Measurements from ENCODE around the gene UPB1.
A peak's percentile ranks its signal among the peaks of the same experiment; 100 is the strongest.

Gene UPB1

DNA sequence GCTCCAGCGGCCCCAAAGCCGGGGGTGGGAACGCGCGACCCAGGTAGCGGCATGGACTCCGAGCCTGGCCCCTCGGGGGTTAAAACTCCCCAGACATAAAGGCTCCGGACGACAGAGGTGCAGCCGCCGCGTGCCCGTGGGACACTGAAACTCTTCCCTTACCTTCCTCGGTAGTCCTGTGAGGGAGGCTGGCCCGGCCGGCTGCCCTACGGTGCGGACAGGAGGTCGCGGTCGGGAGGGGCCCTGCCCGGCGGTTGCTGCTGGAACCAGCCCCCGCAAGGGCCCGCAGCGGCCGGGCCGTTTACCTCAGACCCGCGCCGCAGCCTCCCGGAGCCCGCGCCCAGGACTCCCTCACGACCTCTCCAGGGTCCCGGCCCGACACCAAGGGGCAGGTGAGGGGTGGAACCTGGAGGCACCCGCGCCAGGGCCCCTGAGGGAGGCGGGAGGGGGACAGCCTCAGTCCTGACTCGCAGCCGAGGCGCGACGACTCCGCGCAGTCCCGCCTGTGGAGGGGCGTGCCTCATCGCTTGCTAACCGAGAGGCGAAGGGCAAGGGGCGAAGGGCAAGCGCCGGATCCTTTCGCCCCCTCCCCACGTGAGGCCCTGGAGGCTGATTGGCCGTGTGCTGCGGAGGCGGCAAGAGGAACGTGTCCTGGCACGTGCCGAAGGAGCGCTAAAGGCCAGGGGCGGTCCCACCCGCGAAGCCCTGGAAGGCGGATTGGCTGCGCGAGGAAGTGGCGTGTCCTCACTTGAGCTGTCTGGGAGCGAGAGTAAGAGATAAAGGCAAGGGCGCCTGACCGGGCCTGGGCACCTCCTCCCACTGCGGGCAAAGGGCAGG, at the start of gene UPB1:
Gene UPB1, plus strand, starts transcription at position 805 of the 837 bp plus-strand sequence. CDS start 72 bp downstream, outside the sequence.
- DNase-seq (ENCODE audit: insufficient read length, low spot score) (no peak), FAIRE-seq (no peak)
- TF ChIP-seq, protein P1, sequence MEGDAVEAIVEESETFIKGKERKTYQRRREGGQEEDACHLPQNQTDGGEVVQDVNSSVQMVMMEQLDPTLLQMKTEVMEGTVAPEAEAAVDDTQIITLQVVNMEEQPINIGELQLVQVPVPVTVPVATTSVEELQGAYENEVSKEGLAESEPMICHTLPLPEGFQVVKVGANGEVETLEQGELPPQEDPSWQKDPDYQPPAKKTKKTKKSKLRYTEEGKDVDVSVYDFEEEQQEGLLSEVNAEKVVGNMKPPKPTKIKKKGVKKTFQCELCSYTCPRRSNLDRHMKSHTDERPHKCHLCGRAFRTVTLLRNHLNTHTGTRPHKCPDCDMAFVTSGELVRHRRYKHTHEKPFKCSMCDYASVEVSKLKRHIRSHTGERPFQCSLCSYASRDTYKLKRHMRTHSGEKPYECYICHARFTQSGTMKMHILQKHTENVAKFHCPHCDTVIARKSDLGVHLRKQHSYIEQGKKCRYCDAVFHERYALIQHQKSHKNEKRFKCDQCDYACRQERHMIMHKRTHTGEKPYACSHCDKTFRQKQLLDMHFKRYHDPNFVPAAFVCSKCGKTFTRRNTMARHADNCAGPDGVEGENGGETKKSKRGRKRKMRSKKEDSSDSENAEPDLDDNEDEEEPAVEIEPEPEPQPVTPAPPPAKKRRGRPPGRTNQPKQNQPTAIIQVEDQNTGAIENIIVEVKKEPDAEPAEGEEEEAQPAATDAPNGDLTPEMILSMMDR (IDR thresholded peaks at IDR 0.05; ENCODE audit: insufficient read depth, missing control alignments) = no peak

DNA sequence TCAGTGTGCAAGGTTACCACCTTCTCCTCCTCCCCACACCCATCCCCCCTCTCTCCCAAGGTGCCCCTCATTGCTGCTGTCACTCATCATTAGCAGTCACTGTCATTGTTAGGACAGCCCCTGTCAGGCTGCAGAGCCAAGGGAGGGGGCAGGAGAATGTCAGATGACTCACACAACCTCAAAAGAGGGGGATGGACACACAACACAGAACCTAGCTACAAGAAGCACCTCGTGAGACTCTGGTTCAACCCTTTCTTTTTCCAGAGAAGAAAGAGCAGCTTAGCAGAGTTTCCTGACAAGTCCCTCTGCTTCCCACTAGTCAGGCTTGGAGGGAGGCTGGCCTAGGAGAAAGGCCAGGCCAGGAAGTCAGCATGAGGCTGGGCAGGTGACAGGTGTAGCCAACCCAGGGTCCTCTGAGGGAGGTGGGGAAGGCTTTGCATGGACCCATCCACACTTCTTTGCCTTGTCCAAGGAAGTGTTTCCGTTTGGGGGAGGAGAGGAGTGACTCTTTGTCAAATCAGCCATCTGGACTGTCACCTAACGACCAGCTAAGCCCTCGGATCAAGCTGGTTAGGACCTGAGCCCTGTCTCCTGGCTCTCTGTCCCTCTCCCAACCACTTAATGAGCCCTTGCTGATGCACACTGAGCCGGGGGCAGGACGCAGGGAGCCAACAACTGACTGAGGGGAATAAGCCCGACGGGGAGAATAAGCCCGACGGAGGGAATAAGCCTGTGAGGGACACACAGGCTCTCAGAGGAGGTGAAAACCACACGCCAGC, 49.5 kb upstream of the UPB1 start:
- DNase-seq (ENCODE audit: insufficient read length, low spot score) (peak; percentile 98), FAIRE-seq (peak; percentile 93)
- TF ChIP-seq, protein P1 (IDR thresholded peaks at IDR 0.05; ENCODE audit: insufficient read depth, missing control alignments) = no peak

DNA sequence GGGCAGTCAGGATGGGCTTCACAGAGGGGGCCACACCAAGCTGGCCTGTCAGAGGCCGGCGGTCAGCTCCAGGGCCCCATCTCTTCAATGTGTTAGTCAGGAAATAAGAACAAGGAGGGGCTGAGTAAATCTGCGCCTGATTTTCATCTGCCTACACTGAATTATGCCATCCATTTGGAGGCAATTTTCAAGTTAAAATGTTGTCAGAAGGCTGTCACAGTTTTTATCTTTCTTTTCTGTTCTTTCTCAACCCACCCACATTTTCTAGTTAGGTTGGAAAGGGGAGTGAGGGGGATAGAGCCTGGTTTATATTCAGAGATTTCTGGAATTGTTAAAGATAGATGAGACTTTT, 48.9 kb upstream of the UPB1 start:
- TF ChIP-seq, protein P1 (IDR thresholded peaks at IDR 0.05; ENCODE audit: insufficient read depth, missing control alignments) = no peak
- no peak for DNase-seq (ENCODE audit: insufficient read length, low spot score)
- no peak for FAIRE-seq

DNA sequence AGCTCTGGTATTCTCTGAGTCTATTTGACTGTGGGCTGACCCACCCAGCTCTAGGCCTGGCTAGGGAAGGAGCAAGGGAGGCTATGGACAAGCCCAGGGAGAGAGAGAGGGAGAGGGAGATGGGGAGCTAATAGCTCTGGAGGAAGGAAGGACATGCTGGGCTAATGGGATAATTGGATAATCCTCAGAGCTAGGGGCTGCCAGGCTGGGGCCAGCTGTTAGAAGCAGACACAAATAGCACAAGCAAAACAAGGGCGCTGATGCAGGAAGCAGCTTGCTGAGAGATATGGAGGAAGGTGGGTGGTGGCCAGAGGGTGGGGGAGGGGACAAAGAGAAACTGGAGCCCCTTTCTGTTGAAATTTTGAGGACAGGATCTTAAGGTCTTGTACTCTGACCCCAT, 44.5 kb upstream of the UPB1 start:
- TF ChIP-seq, protein P1 (IDR thresholded peaks at IDR 0.05; ENCODE audit: insufficient read depth, missing control alignments) = no peak
- peak; percentile 80 for FAIRE-seq
- no peak for DNase-seq (ENCODE audit: insufficient read length, low spot score)

DNA sequence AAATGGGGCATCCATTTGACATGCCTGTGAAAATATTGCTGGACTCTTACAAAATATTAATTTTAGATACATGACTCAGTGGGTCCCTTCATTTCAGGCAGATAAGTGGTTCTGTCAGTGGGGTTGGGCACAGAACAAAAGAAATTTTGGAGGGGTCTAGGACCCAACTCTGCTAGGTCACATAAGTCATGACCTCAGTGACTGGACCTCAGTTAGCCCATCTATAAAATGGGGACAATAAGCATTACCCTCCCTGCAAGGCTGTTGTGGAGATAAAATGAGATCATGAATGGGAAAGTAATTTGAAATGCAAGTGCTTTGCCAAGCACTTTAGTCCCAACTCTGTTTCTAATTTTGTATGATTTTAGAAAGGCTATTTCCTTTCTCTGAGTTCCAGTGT, 44.0 kb upstream of the UPB1 start:
- FAIRE-seq (no peak), DNase-seq (ENCODE audit: insufficient read length, low spot score) (no peak)
- TF ChIP-seq, protein P1 (IDR thresholded peaks at IDR 0.05; ENCODE audit: insufficient read depth, missing control alignments) = no peak

DNA sequence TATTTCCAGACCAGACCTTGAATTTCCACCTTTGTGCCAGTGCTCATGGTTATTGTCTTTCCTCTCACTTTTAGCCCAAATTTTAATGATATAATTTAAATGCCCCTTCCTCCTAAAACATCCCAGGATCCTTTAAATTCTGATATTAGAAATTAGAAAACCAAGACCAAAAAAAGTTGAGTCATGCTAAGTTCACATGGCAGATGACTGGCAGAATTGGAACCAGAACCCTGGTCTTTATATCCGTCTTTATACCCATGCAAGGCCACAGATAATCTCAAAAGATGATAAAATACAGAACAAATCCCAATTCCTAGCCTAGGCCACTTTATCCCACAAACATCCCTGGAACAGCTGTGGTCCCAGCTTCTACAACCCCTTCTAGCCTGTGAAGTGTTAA, 41.3 kb upstream of the UPB1 start:
- FAIRE-seq (no peak), DNase-seq (ENCODE audit: insufficient read length, low spot score) (no peak)
- TF ChIP-seq, protein P1 (IDR thresholded peaks at IDR 0.05; ENCODE audit: insufficient read depth, missing control alignments) = no peak

DNA sequence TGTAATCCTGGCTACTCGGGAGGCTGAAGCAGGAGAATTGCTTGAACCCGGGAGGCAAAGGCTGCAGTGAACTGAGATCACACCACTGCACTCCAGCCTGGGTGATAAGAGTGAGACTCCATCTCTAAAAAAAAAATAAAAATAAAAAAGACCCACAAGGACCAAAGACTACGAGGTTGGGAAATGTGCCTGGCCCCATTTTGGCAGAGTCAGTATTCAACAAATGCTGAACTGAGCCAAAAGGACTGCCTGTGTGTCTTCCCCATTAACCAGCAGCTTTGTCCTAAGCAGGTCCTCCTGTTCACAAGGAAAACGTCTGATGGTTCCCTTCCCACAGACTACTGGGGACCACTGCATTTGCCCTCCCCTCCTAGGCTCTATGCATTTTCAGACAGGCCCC, 40.1 kb upstream of the UPB1 start:
- no peak for DNase-seq (ENCODE audit: insufficient read length, low spot score)
- no peak for FAIRE-seq
- TF ChIP-seq, protein P1 (IDR thresholded peaks at IDR 0.05; ENCODE audit: insufficient read depth, missing control alignments) = no peak
